ENCODE data around the gene CCNY. TPM values are rescaled to one million over a fixed set of nuclear protein-coding genes. Genes with fewer than 3 reads are reported as not detected.

CCNY gene
- total RNA-seq, 2 experiments from 2014 or later, result 64.9 to 66.9 TPM

- no peaks in the 10 kb centered on the region for H3K27me3 Mint-ChIP-seq
- peaks cover 66% of the 10 kb centered on the region for H3K4me1 Mint-ChIP-seq (ENCODE audit: low read depth)
- CTCF ChIA-PET, result no interaction called here
- H3K4me3 ChIP-seq (ENCODE audit: low read length), result no peak overlapping the region
- no peaks in the 10 kb centered on the region for H3K9me3 Mint-ChIP-seq
- H3K4me1 ChIP-seq (ENCODE audit: insufficient read depth, low read length), result peaks cover 19% of the 10 kb centered on the region
- peaks cover 7% of the 10 kb centered on the region for H3K36me3 ChIP-seq (ENCODE audit: insufficient read depth, low read length)
- intact Hi-C loops (cut with DNase I, micrococcal nuclease), result loop anchor here in 1 of 2 experiments (10.0 kb wide), 1 partner anchor 244 kb away; no protein-coding TSS in a partner anchor
- H3K27ac ChIP-seq (ENCODE audit: low read depth in 1 of 2, low read length in 2 of 2), result no peak overlapping the region
- ATAC-seq (ENCODE audit: poor library complexity) (no peak), DNase-seq (no peak)
- no peak overlapping the region for H3K27ac Mint-ChIP-seq
- peaks cover 19% of the 10 kb centered on the region for H3K36me3 Mint-ChIP-seq (ENCODE audit: low read depth)
- no peak overlapping the region for H3K4me3 Mint-ChIP-seq
- no peaks in the 10 kb centered on the region for H3K27me3 ChIP-seq (ENCODE audit: control insufficient read depth in 1 of 2, insufficient read depth in 2 of 2, low read length in 2 of 2)
- H3K9me3 ChIP-seq (ENCODE audit: control insufficient read depth in 1 of 2, insufficient read depth in 1 of 2, low read length in 2 of 2), result no peaks in the 10 kb centered on the region
- no peak for TF ChIP-seq CTCF (IDR thresholded peaks at IDR 0.05)
- POLR2A ChIA-PET, result no interaction called here
Observed at GRCh38 chr10:35498693-35499092, 162.4 kb downstream of the CCNY start.

GRCh38 chr10:35501923-35502322 lies 165.6 kb downstream of the CCNY start:
- ChIA-PET POLR2A (no interaction called here), CTCF (interaction anchor here (0.6 to 1.5 kb wide), 3 partner anchors 11 to 22 kb away, joined by 3 to 4 read pairs (median 3); no protein-coding TSS in a partner anchor)

GRCh38 chr10:35502692-35503091 lies 166.4 kb downstream of the CCNY start:
- Mint-ChIP-seq H3K4me1 (ENCODE audit: low read depth) (peaks cover 59% of the 10 kb centered on the region), H3K4me3 (no peak overlapping the region), H3K9me3 (no peaks in the 10 kb centered on the region), H3K36me3 (ENCODE audit: low read depth) (peaks cover 19% of the 10 kb centered on the region), H3K27ac (no peak overlapping the region), H3K27me3 (no peaks in the 10 kb centered on the region)
- ChIA-PET POLR2A (no interaction called here), CTCF (no interaction called here)
- H3K27ac ChIP-seq (ENCODE audit: low read depth in 1 of 2, low read length in 2 of 2), result no peak overlapping the region
- TF ChIP-seq CTCF (IDR thresholded peaks at IDR 0.05), result no peak
- H3K27me3 ChIP-seq (ENCODE audit: control insufficient read depth in 1 of 2, insufficient read depth in 2 of 2, low read length in 2 of 2), result no peaks in the 10 kb centered on the region
- no peak overlapping the region for H3K4me3 ChIP-seq (ENCODE audit: low read length)
- intact Hi-C loops (cut with DNase I, micrococcal nuclease), result loop anchor here in 1 of 2 experiments (10.0 kb wide), 1 partner anchor 258 kb away; no protein-coding TSS in a partner anchor
- peaks cover 7% of the 10 kb centered on the region for H3K36me3 ChIP-seq (ENCODE audit: insufficient read depth, low read length)
- ATAC-seq (ENCODE audit: poor library complexity) (no peak), DNase-seq (no peak)
- no peaks in the 10 kb centered on the region for H3K9me3 ChIP-seq (ENCODE audit: control insufficient read depth in 1 of 2, insufficient read depth in 1 of 2, low read length in 2 of 2)
- H3K4me1 ChIP-seq (ENCODE audit: insufficient read depth, low read length), result peaks cover 8% of the 10 kb centered on the region

More at GRCh38 chr10:35501923-35502322, 165.6 kb downstream of the CCNY start:
- intact Hi-C loops (cut with DNase I, micrococcal nuclease), result loop anchor here in 1 of 2 experiments (10.0 kb wide), 1 partner anchor 257 kb away; no protein-coding TSS in a partner anchor
- Histone ChIP-seq H3K9me3 (ENCODE audit: control insufficient read depth in 1 of 2, insufficient read depth in 1 of 2, low read length in 2 of 2) (no peaks in the 10 kb centered on the region), H3K36me3 (ENCODE audit: insufficient read depth, low read length) (peaks cover 7% of the 10 kb centered on the region), H3K4me3 (ENCODE audit: low read length) (no peak overlapping the region), H3K27ac (ENCODE audit: low read depth in 1 of 2, low read length in 2 of 2) (no peak overlapping the region), H3K27me3 (ENCODE audit: control insufficient read depth in 1 of 2, insufficient read depth in 2 of 2, low read length in 2 of 2) (no peaks in the 10 kb centered on the region), H3K4me1 (ENCODE audit: insufficient read depth, low read length) (peaks cover 8% of the 10 kb centered on the region)
- no peak for DNase-seq
- Mint-ChIP-seq H3K27ac (no peak overlapping the region), H3K4me1 (ENCODE audit: low read depth) (peaks cover 60% of the 10 kb centered on the region), H3K27me3 (no peaks in the 10 kb centered on the region), H3K4me3 (no peak overlapping the region), H3K9me3 (no peaks in the 10 kb centered on the region), H3K36me3 (ENCODE audit: low read depth) (peaks cover 19% of the 10 kb centered on the region)
- no peak for TF ChIP-seq CTCF (IDR thresholded peaks at IDR 0.05)
- ATAC-seq (ENCODE audit: poor library complexity), result no peak
